ENCODE results near the gene MSTN. TPM values are rescaled to one million over a fixed set of nuclear protein-coding genes. Genes with fewer than 3 reads are reported as not detected.

Gene MSTN
- total and polyA plus RNA-seq, 4 donors = 0.08 to 0.21 (median 0.09) TPM; not detected in 1

DNA sequence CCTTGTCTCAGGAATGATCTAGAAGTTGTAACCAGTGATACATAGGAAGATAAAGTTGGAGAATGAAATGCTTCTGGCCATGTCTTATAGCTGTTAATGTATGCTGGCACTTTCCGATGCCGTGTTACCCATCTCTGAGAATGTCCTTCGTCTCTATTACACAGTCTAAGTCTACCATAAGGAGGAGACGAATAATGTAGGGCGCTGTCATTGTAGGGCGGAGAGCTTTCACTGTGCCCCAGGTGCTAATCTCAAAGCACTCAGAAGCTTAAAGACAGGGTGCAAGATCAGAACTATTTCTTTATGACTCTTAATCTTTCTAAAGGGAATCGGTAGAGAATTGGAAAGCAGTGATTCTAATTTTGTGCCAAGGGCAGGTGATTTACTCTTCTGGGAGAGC, 48.2 kb upstream of the MSTN start:
- DNase-seq (ENCODE audit: low spot score) = no peak
- no peak overlapping the region for H3K27ac ChIP-seq (ENCODE audit: low read depth in 1 of 2, low read length in 2 of 2)
- 95% methylated on average over 7 of the region's 7 CpGs for WGBS
- H3K4me3 ChIP-seq (ENCODE audit: low read depth in 1 of 3, low read length in 3 of 3) = no peak overlapping the region
- H3K27me3 ChIP-seq (ENCODE audit: control insufficient read depth in 4 of 4, insufficient read depth in 4 of 4, low read length in 3 of 4) = no peaks in the 10 kb centered on the region
- no peaks in the 10 kb centered on the region for H3K9me3 ChIP-seq (ENCODE audit: control insufficient read depth in 4 of 4, low read length in 3 of 4)
- TF ChIP-seq HNF4A (conservative IDR thresholded peaks at IDR 0.05) (no peak), RXRA (IDR thresholded peaks at IDR 0.05) (no peak), RAD21 (IDR thresholded peaks at IDR 0.05) (no peak), HNF4G (IDR thresholded peaks at IDR 0.05) (no peak), YY1 (IDR thresholded peaks at IDR 0.05) (no peak), ATF3 (IDR thresholded peaks at IDR 0.05) (no peak), GABPA (IDR thresholded peaks at IDR 0.05 in 1 of 2, conservative IDR thresholded peaks at IDR 0.05 in 1 of 2) (no peak), EGR1 (IDR thresholded peaks at IDR 0.05; ENCODE audit: low read depth in 2 of 2) (no peak), JUND (IDR thresholded peaks at IDR 0.05) (no peak), FOXA1 (IDR thresholded peaks at IDR 0.05) (no peak)
- TF ChIP-seq, protein P1, sequence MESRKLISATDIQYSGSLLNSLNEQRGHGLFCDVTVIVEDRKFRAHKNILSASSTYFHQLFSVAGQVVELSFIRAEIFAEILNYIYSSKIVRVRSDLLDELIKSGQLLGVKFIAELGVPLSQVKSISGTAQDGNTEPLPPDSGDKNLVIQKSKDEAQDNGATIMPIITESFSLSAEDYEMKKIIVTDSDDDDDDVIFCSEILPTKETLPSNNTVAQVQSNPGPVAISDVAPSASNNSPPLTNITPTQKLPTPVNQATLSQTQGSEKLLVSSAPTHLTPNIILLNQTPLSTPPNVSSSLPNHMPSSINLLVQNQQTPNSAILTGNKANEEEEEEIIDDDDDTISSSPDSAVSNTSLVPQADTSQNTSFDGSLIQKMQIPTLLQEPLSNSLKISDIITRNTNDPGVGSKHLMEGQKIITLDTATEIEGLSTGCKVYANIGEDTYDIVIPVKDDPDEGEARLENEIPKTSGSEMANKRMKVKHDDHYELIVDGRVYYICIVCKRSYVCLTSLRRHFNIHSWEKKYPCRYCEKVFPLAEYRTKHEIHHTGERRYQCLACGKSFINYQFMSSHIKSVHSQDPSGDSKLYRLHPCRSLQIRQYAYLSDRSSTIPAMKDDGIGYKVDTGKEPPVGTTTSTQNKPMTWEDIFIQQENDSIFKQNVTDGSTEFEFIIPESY (IDR thresholded peaks at IDR 0.05) = no peak
- TF ChIP-seq, protein P2, sequence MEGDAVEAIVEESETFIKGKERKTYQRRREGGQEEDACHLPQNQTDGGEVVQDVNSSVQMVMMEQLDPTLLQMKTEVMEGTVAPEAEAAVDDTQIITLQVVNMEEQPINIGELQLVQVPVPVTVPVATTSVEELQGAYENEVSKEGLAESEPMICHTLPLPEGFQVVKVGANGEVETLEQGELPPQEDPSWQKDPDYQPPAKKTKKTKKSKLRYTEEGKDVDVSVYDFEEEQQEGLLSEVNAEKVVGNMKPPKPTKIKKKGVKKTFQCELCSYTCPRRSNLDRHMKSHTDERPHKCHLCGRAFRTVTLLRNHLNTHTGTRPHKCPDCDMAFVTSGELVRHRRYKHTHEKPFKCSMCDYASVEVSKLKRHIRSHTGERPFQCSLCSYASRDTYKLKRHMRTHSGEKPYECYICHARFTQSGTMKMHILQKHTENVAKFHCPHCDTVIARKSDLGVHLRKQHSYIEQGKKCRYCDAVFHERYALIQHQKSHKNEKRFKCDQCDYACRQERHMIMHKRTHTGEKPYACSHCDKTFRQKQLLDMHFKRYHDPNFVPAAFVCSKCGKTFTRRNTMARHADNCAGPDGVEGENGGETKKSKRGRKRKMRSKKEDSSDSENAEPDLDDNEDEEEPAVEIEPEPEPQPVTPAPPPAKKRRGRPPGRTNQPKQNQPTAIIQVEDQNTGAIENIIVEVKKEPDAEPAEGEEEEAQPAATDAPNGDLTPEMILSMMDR (IDR thresholded peaks at IDR 0.05; ENCODE audit: low read depth, low read length, missing input control) = no peak
- H3K9ac ChIP-seq (ENCODE audit: low read depth in 1 of 2, low read length in 2 of 2) = no peak overlapping the region
- no peaks in the 10 kb centered on the region for H3K4me1 ChIP-seq (ENCODE audit: control insufficient read depth in 4 of 4, insufficient read depth in 4 of 4, low read length in 3 of 4)
- H3K36me3 ChIP-seq (ENCODE audit: control insufficient read depth in 4 of 4, insufficient read depth in 3 of 4, low read depth in 1 of 4, low read length in 3 of 4) = no peaks in the 10 kb centered on the region

GRCh38 chr2:190110131-190110530, 47.6 kb upstream of the MSTN start:
- no peaks in the 10 kb centered on the region for H3K27me3 ChIP-seq (ENCODE audit: control insufficient read depth in 4 of 4, insufficient read depth in 4 of 4, low read length in 3 of 4)
- 88% methylated on average over 2 of the region's 2 CpGs for WGBS
- TF ChIP-seq, protein P1 (IDR thresholded peaks at IDR 0.05) = no peak
- TF ChIP-seq RXRA (IDR thresholded peaks at IDR 0.05) (no peak), RAD21 (IDR thresholded peaks at IDR 0.05) (no peak)

GRCh38 chr2:190107409-190107808, 44.9 kb upstream of the MSTN start:
- no peak for DNase-seq (ENCODE audit: low spot score)
- 67% methylated on average over 4 of the region's 4 CpGs for WGBS
- no peak overlapping the region for H3K9ac ChIP-seq (ENCODE audit: low read depth in 1 of 2, low read length in 2 of 2)
- no peak for TF ChIP-seq MAX (IDR thresholded peaks at IDR 0.05)
- no peak for TF ChIP-seq HNF4A (conservative IDR thresholded peaks at IDR 0.05)
- no peak for TF ChIP-seq ATF3 (IDR thresholded peaks at IDR 0.05)
- TF ChIP-seq FOXA2 (IDR thresholded peaks at IDR 0.05) = no peak
- no peak for TF ChIP-seq YY1 (IDR thresholded peaks at IDR 0.05)
- no peak for TF ChIP-seq RAD21 (IDR thresholded peaks at IDR 0.05)
- TF ChIP-seq FOXA1 (IDR thresholded peaks at IDR 0.05) = no peak
- no peak for TF ChIP-seq EGR1 (IDR thresholded peaks at IDR 0.05; ENCODE audit: low read depth in 2 of 2)
- TF ChIP-seq RXRA (IDR thresholded peaks at IDR 0.05) = no peak
- no peak for TF ChIP-seq NR2F2 (IDR thresholded peaks at IDR 0.05)
- no peak for TF ChIP-seq GABPA (IDR thresholded peaks at IDR 0.05 in 1 of 2, conservative IDR thresholded peaks at IDR 0.05 in 1 of 2)
- TF ChIP-seq, protein P3, sequence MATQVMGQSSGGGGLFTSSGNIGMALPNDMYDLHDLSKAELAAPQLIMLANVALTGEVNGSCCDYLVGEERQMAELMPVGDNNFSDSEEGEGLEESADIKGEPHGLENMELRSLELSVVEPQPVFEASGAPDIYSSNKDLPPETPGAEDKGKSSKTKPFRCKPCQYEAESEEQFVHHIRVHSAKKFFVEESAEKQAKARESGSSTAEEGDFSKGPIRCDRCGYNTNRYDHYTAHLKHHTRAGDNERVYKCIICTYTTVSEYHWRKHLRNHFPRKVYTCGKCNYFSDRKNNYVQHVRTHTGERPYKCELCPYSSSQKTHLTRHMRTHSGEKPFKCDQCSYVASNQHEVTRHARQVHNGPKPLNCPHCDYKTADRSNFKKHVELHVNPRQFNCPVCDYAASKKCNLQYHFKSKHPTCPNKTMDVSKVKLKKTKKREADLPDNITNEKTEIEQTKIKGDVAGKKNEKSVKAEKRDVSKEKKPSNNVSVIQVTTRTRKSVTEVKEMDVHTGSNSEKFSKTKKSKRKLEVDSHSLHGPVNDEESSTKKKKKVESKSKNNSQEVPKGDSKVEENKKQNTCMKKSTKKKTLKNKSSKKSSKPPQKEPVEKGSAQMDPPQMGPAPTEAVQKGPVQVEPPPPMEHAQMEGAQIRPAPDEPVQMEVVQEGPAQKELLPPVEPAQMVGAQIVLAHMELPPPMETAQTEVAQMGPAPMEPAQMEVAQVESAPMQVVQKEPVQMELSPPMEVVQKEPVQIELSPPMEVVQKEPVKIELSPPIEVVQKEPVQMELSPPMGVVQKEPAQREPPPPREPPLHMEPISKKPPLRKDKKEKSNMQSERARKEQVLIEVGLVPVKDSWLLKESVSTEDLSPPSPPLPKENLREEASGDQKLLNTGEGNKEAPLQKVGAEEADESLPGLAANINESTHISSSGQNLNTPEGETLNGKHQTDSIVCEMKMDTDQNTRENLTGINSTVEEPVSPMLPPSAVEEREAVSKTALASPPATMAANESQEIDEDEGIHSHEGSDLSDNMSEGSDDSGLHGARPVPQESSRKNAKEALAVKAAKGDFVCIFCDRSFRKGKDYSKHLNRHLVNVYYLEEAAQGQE (IDR thresholded peaks at IDR 0.05) = no peak
- TF ChIP-seq SP1 (IDR thresholded peaks at IDR 0.05) = no peak
- TF ChIP-seq TAF1 (conservative IDR thresholded peaks at IDR 0.05) = no peak

More at GRCh38 chr2:190110131-190110530, 47.6 kb upstream of the MSTN start:
- no peak overlapping the region for H3K9ac ChIP-seq (ENCODE audit: low read depth in 1 of 2, low read length in 2 of 2)
- no peaks in the 10 kb centered on the region for H3K4me1 ChIP-seq (ENCODE audit: control insufficient read depth in 4 of 4, insufficient read depth in 4 of 4, low read length in 3 of 4)
- no peaks in the 10 kb centered on the region for H3K36me3 ChIP-seq (ENCODE audit: control insufficient read depth in 4 of 4, insufficient read depth in 3 of 4, low read depth in 1 of 4, low read length in 3 of 4)
- DNase-seq (ENCODE audit: low spot score) = no peak
- no peaks in the 10 kb centered on the region for H3K9me3 ChIP-seq (ENCODE audit: control insufficient read depth in 4 of 4, low read length in 3 of 4)
- H3K27ac ChIP-seq (ENCODE audit: low read depth in 1 of 2, low read length in 2 of 2) = no peak overlapping the region
- no peak overlapping the region for H3K4me3 ChIP-seq (ENCODE audit: low read depth in 1 of 3, low read length in 3 of 3)

More at GRCh38 chr2:190107409-190107808, 44.9 kb upstream of the MSTN start:
- no peaks in the 10 kb centered on the region for H3K36me3 ChIP-seq (ENCODE audit: control insufficient read depth in 4 of 4, insufficient read depth in 3 of 4, low read depth in 1 of 4, low read length in 3 of 4)
- no peaks in the 10 kb centered on the region for H3K27me3 ChIP-seq (ENCODE audit: control insufficient read depth in 4 of 4, insufficient read depth in 4 of 4, low read length in 3 of 4)
- no peak overlapping the region for H3K4me3 ChIP-seq (ENCODE audit: low read depth in 1 of 3, low read length in 3 of 3)
- H3K9me3 ChIP-seq (ENCODE audit: control insufficient read depth in 4 of 4, low read length in 3 of 4) = no peaks in the 10 kb centered on the region
- H3K4me1 ChIP-seq (ENCODE audit: control insufficient read depth in 4 of 4, insufficient read depth in 4 of 4, low read length in 3 of 4) = no peaks in the 10 kb centered on the region
- no peak overlapping the region for H3K27ac ChIP-seq (ENCODE audit: low read depth in 1 of 2, low read length in 2 of 2)

All from liver (tissue), 9 donors.